ENCODE measurements around the gene PPFIA1. TPM values are rescaled to one million over a fixed set of nuclear protein-coding genes. Genes with fewer than 3 reads are reported as not detected.
"Not testable (repeated sequence)": the region's sequence is repeated elsewhere in the genome, so short reads cannot be mapped to it uniquely, and the experiment has no call there.

Gene PPFIA1
- total RNA-seq, 4 donors from 2014 or later, result 34.9 to 141 (median 69.7) TPM

DNA sequence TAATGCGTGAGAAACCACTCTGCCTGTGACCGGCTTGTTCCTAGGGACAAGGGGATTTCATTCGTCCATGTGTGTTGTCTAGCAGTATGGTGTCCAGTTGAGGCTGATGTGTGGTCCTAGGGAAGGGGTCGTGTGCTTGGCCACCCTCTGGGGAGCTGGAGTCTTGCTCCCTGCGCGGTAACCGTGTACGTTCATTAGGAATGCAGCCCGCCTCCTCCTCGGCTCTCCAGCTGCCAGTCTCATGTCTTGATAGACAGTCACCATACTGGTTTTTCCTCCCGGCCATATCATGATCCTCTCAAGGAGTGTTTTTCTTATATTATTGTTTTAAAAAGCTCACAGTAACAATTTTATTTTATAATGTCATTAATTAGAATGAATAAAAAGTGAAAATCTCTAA is 133.8 kb downstream of the PPFIA1 start:
- Histone ChIP-seq H3K27me3 (no peaks in the 10 kb centered on the region), H3K9me3 (no peaks in the 10 kb centered on the region), H3K36me3 (peaks cover 38% of the 10 kb centered on the region), H3K27ac (no peak overlapping the region), H3K4me3 (no peak overlapping the region), H3K4me1 (peaks cover 25% of the 10 kb centered on the region)
- 89% methylated on average over 11 of the region's 11 CpGs for WGBS
- DNase-seq (ENCODE audit: low spot score in 2 of 2), result no peak
- TF ChIP-seq, protein P1, sequence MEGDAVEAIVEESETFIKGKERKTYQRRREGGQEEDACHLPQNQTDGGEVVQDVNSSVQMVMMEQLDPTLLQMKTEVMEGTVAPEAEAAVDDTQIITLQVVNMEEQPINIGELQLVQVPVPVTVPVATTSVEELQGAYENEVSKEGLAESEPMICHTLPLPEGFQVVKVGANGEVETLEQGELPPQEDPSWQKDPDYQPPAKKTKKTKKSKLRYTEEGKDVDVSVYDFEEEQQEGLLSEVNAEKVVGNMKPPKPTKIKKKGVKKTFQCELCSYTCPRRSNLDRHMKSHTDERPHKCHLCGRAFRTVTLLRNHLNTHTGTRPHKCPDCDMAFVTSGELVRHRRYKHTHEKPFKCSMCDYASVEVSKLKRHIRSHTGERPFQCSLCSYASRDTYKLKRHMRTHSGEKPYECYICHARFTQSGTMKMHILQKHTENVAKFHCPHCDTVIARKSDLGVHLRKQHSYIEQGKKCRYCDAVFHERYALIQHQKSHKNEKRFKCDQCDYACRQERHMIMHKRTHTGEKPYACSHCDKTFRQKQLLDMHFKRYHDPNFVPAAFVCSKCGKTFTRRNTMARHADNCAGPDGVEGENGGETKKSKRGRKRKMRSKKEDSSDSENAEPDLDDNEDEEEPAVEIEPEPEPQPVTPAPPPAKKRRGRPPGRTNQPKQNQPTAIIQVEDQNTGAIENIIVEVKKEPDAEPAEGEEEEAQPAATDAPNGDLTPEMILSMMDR (IDR thresholded peaks at IDR 0.05), result no peak
- TF ChIP-seq POLR2AphosphoS5 (IDR thresholded peaks at IDR 0.05) (no peak), POLR2A (IDR thresholded peaks at IDR 0.05) (no peak), EP300 (IDR thresholded peaks at IDR 0.05) (no peak)

DNA sequence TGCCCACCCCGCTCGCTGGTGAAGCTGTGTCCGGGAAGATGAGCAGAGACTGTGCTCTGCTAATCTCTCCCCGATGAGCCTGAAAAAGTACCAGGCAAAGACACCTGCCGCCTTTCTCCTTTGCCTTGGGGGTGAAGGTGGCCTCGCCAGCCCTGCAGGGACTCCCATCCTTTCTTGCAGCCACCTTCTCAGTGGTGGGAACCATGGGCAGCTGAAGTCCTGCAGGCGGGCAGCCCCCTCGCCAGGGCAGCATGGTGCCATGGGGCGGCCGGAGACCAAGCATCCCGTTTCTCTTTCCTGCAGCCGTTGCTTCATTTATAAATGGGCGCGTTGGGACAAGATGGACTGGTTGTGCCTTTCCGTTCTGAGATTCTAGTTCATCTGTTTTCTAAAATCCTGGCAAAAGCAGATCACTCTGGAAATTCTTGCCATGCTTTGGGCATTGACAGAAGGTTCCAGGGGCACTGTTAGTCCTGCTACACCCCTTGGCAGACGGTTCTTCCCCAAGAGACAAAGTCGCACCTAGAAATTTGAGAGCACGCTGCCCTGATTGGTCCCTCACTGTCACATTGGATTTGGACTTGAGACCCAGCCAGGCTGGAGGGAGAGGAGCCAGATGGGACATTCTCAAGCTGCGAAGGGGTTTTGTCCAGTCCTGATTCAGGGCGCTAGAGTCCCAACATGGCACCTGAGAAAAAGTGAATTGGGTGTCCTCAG is 135.3 kb downstream of the PPFIA1 start:
- Histone ChIP-seq H3K36me3 (peaks cover 54% of the 10 kb centered on the region), H3K27ac (no peak overlapping the region), H3K27me3 (no peaks in the 10 kb centered on the region), H3K9me3 (no peaks in the 10 kb centered on the region), H3K4me3 (no peak overlapping the region), H3K4me1 (peaks cover 9% of the 10 kb centered on the region)
- TF ChIP-seq, protein P1 (IDR thresholded peaks at IDR 0.05), result no peak
- TF ChIP-seq POLR2AphosphoS5 (IDR thresholded peaks at IDR 0.05), result no peak
- no peak for TF ChIP-seq EP300 (IDR thresholded peaks at IDR 0.05)
- TF ChIP-seq POLR2A (IDR thresholded peaks at IDR 0.05), result no peak
- no peak for DNase-seq (ENCODE audit: low spot score in 2 of 2)
- 88% methylated on average over 17 of the region's 20 CpGs for WGBS

DNA sequence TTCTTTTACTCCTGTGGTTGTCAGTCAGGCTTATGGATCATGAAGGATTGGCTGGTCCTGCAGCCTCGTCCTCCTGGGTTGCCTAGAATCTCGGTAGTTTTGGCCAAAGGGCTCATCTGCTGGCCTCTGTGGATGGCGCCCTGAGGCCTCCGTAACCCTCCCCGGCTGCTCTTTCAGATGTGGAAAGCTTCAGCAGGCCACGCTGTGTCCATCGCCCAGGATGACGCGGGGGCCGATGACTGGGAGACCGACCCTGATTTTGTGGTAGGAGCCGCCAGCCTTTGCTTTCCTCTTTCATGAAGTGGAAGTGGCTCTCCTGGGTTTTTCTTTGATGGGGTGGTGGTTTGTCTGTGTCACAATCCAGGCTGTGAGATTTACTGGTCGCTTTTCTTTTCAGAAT is 136.6 kb downstream of the PPFIA1 start:
- 96% methylated on average over 11 of the region's 13 CpGs for WGBS
- Histone ChIP-seq H3K4me1 (peaks cover 5% of the 10 kb centered on the region), H3K9me3 (no peaks in the 10 kb centered on the region), H3K27ac (no peak overlapping the region), H3K36me3 (peaks cover 67% of the 10 kb centered on the region), H3K27me3 (no peaks in the 10 kb centered on the region), H3K4me3 (no peak overlapping the region)
- TF ChIP-seq POLR2A (IDR thresholded peaks at IDR 0.05) (no peak), EP300 (IDR thresholded peaks at IDR 0.05) (no peak), POLR2AphosphoS5 (IDR thresholded peaks at IDR 0.05) (no peak)
- TF ChIP-seq, protein P1 (IDR thresholded peaks at IDR 0.05), result no peak
- no peak for DNase-seq (ENCODE audit: low spot score in 2 of 2)

DNA sequence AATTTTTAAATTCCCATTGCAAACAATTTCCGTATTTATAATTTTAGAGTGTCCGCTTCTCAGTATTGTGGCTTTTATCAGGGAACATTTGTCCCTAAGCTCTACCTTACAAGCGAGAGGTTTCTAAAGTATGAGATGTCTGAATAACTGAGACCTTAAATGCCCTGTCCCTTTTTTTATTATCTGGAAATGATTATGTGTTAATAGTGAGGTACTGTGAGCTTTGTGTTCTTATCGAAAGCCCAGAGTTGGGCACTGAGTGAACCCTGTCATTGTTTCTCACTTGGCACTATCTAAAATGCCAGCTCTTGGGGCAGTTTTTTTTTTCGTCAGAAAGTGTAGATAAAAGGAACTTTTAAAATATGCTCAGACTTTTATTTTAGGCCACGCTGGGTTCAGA is 137.3 kb downstream of the PPFIA1 start:
- no peak overlapping the region for H3K4me3 ChIP-seq
- H3K36me3 ChIP-seq, result peaks cover 74% of the 10 kb centered on the region
- H3K27me3 ChIP-seq, result no peaks in the 10 kb centered on the region
- TF ChIP-seq EP300 (IDR thresholded peaks at IDR 0.05) (no peak), POLR2AphosphoS5 (IDR thresholded peaks at IDR 0.05) (no peak), POLR2A (IDR thresholded peaks at IDR 0.05) (no peak)
- TF ChIP-seq, protein P1 (IDR thresholded peaks at IDR 0.05), result no peak
- H3K4me1 ChIP-seq, result no peaks in the 10 kb centered on the region
- WGBS, result 91% methylated on average over 6 of the region's 6 CpGs
- H3K27ac ChIP-seq, result no peak overlapping the region
- no peak for DNase-seq (ENCODE audit: low spot score in 2 of 2)
- H3K9me3 ChIP-seq, result no peaks in the 10 kb centered on the region

DNA sequence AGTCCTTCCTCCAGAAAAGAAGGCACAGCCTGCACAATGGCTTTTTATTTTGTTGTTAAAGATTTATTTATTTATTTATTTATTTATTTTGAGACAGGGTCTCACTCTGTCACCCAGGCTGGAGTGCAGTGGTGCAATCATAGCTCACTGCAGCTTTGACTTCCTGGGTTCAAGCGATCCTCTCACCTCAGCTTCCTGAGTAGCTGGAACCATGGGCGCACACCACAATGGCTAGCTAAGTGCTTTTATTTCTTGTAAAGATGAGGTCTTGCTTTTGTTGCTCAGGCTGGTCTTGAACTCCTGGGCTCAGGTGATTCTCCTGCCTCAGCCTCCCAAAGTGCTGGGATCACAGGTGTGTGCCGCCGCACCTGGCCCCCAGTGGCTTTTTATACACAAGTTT is 137.8 kb downstream of the PPFIA1 start:
- not testable (repeated sequence) for DNase-seq (ENCODE audit: low spot score in 2 of 2); H3K4me3 ChIP-seq; H3K27me3 ChIP-seq; H3K27ac ChIP-seq; H3K4me1 ChIP-seq; H3K9me3 ChIP-seq
- 100% methylated on average over 4 of the region's 4 CpGs for WGBS
- peaks cover 79% of the 10 kb centered on the region for H3K36me3 ChIP-seq

DNA sequence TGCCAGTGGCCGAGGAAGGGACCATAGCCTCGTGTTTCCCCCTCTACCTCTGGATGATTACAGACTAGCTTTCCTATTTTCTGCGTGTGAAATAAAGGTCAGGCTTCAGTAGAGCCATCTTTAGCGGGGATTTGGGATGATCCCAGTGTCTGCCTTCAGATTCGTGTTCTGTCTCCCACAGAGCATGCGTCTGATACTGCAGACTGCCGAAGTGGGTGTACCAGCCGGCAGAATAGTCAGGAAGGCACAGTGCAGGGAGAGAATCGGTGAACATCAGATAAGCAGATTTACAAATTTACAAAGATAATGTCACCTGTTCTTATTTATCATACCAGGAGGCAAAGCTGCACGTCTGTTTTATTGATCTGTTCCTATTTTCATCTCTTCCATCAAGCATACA is 138.9 kb downstream of the PPFIA1 start:
- Histone ChIP-seq H3K4me3 (no peak overlapping the region), H3K4me1 (no peaks in the 10 kb centered on the region), H3K9me3 (no peaks in the 10 kb centered on the region), H3K36me3 (peaks cover 90% of the 10 kb centered on the region), H3K27ac (no peak overlapping the region), H3K27me3 (no peaks in the 10 kb centered on the region)
- TF ChIP-seq POLR2A (IDR thresholded peaks at IDR 0.05) (no peak), EP300 (IDR thresholded peaks at IDR 0.05) (no peak), POLR2AphosphoS5 (IDR thresholded peaks at IDR 0.05) (no peak)
- TF ChIP-seq, protein P1 (IDR thresholded peaks at IDR 0.05), result no peak
- 88% methylated on average over 10 of the region's 10 CpGs for WGBS
- no peak for DNase-seq (ENCODE audit: low spot score in 2 of 2)
